LNCAP (cell line): ENCODE measurements around the gene GBP5.

Source experiments
- CTCF ChIP-seq: fragments of 450-650 bp; IDR thresholded peaks from 2 replicates; pipeline ENCODE4 v1.5.1; 2017; ENCODE audit warnings: mild to moderate bottlenecking

The GBP5 gene

GRCh38 chr1:89306273-89306672 lies 33.6 kb upstream of the GBP5 start:
- no peak for TF ChIP-seq CTCF

GRCh38 chr1:89305493-89305892 lies 32.8 kb upstream of the GBP5 start:
- no peak for TF ChIP-seq CTCF

- TF ChIP-seq CTCF = no peak
These were observed 32.0 kb upstream of the GBP5 start for GRCh38 chr1:89304572-89305230.

DNA sequence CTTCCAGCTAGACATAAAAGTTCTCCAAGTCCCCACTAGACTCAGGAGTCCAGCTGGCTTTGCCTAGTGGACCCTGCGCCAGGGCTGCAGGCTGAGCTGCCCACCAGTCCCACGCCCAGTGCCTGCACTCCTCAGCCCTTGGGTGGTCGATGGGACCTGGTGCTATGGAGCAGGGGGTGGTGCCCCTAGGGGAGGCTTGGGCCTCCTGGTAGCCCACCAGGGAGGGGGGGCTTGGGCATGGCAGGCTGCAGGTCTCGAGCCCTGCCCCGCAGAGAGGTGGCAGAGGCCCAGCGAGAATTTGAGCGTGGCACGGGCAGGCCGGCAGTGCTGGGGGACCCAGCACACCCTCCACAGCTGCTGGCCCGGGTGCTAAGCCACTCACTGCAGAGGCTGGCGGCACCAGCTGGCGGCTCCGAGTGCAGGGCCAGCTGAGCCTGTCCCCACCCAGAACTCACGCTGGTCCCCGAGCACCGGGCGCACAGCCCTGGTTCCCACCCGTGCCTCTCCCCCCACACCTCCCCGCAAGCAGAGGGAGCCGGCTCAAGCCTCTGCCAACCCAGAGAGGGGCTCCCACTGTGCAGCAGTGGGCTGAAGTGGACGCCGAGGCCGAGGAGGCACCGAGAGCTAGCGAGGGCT lies 30.2 kb upstream of the GBP5 start:
- TF ChIP-seq CTCF = no peak

- no peak for TF ChIP-seq CTCF
These were observed 25.8 kb upstream of the GBP5 start for GRCh38 chr1:89298461-89298860.

GRCh38 chr1:89295187-89295586 lies 22.5 kb upstream of the GBP5 start:
- TF ChIP-seq CTCF = no peak

- no peak for TF ChIP-seq CTCF
These were observed 18.6 kb upstream of the GBP5 start for GRCh38 chr1:89291276-89291675.

DNA sequence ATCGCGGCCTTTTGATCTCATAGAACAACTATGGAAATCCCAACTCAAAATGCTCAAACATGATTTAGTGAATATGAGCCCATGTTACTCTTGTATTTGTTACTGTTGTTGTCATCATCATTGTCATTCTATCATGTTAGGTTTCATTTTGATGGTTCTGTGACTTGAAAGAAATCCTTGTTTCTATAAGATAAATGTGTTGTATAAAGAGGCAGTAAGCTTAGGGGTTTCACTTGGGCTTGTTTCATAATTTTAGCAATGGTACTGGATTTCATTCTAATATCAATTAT lies 15.3 kb upstream of the GBP5 start:
- TF ChIP-seq CTCF = no peak
